ENCODE results near the gene LILRB3.
"Not testable (repeated sequence)": the region's sequence is repeated elsewhere in the genome, so short reads cannot be mapped to it uniquely, and the experiment has no call there.

Gene LILRB3

DNA sequence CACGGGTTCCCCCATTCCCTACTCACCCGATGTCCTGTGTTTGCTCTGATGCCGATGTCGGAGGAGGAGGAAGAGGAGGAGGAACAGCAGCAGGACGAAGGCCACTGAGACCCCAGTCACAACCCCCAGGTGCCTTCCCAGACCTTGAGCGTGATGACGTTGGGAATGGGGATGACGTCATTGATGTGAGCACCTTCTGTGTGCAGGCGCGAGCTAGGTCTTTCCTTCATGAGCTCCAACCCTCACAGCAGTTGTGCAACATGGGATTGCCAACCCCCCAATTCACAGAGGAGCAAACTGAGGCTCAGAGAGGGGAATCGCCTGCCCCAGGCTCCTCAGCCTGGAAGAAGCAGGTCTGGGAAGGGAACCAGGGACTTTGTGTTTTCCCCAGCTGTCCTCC is 30.0 kb upstream of the LILRB3 start:
- Histone ChIP-seq H3K9ac (ENCODE audit: low read depth, low read length) (no peak overlapping the region), H3K4me1 (ENCODE audit: insufficient read depth, low read length) (peaks cover 11% of the 10 kb centered on the region; the same call in 1 of the 2 replicates), H3K36me3 (ENCODE audit: insufficient read depth, low read length) (no peaks in the 10 kb centered on the region), H3K9me3 (ENCODE audit: control insufficient read depth, insufficient read depth, low read length) (no peaks in the 10 kb centered on the region)

DNA sequence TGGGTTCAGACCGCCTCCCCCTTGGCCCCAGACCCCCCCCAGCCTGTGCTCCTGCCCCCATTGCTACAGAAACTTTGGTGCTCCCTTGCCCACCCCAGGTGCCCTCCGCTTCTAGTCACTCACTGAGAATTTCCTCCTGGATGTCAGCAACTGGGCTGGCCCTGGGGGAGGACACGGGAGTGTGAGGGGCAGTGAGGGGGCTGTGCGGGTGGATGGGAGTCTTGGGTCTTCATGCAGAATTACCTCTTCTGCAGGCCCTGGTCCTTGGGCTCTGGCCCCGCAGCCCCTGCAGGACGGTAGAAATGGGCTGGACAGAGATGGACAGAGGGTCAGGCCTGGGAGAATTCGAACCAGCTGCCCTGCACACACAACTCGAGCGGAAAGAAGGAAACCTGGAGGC is 29.4 kb upstream of the LILRB3 start:
- no peak overlapping the region for H3K9ac ChIP-seq (ENCODE audit: low read depth, low read length)
- H3K4me1 ChIP-seq (ENCODE audit: insufficient read depth, low read length): peaks cover 11% of the 10 kb centered on the region; the same call in 1 of the 2 replicates
- H3K36me3 ChIP-seq (ENCODE audit: insufficient read depth, low read length): no peaks in the 10 kb centered on the region
- no peaks in the 10 kb centered on the region for H3K9me3 ChIP-seq (ENCODE audit: control insufficient read depth, insufficient read depth, low read length)

DNA sequence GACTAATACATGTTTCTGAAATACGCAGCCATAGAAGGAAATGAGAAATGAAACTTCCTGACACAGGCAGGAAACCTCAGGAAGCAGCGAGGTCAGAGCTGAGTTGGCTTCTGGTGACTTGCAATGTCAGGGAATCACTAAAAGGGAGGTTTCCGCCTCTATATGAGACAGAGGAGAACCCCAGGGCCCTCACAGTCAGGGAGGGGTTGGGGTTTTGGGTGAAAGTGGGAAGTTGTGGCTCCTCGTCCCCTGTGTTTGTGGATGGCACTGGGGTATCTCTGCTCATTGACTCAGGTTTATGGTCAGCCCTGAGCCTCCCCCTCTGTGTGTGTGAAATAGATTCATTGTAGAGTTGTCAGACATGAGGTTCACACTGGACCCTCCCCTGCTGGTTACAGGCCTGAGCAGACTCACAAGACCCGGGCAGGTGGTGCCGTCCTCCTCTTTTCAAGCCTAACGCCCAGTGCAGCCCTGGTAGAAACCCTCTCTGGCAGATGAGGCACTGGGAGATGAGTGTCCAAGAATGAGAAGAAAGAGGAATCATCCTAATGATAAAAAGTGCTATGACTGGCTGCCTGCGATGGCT is 25.3 kb upstream of the LILRB3 start:
- no peak overlapping the region for H3K9ac ChIP-seq (ENCODE audit: low read depth, low read length)

DNA sequence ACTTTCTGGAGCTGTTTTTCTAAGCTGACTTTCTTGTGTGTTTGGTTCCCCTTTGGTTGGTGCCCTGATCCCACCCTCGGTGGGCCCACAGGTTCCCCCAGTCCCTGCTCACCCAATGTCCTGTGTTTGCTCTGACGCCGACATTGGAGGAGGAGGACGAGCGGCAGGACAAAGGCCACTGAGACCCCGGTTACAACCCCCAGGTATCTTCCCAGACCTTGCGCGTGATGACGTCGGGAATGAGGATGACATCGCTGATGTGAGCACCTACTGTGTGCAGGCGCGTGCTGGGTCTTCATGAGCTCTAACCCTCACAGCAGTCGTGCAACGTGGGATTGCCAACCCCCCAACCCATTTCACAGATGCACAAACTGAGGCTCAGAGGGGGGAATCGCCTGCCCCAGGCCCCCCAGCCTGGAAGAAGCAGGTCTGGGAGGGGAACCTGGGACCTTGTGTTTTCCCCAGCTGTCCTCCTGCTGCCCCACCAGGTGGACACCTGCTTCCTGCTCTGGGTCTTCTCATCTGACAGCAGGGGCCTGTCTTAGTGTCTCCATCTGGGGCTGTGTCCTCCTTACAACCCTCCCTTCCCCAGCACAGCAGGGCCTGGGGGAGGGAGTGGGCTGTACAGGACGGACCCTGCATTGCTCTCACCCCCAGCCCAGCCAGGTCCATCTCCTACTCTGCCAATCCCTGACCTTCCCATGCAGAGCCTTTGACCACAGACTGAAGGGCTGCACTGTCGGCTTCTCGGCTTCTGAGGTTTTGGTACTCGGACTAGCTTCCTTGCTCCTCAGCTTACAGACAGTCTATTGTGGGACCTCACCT is 24.5 kb upstream of the LILRB3 start:
- Histone ChIP-seq H3K9ac (ENCODE audit: low read depth, low read length) (no peak overlapping the region), H3K4me1 (ENCODE audit: insufficient read depth, low read length) (no peaks in the 10 kb centered on the region), H3K36me3 (ENCODE audit: insufficient read depth, low read length) (no peaks in the 10 kb centered on the region), H3K9me3 (ENCODE audit: control insufficient read depth, insufficient read depth, low read length) (no peaks in the 10 kb centered on the region)

More for the DNA sequence above, 25.3 kb upstream of the LILRB3 start:
- Histone ChIP-seq H3K36me3 (ENCODE audit: insufficient read depth, low read length) (no peaks in the 10 kb centered on the region), H3K4me1 (ENCODE audit: insufficient read depth, low read length) (no peaks in the 10 kb centered on the region), H3K9me3 (ENCODE audit: control insufficient read depth, insufficient read depth, low read length) (no peaks in the 10 kb centered on the region)

DNA sequence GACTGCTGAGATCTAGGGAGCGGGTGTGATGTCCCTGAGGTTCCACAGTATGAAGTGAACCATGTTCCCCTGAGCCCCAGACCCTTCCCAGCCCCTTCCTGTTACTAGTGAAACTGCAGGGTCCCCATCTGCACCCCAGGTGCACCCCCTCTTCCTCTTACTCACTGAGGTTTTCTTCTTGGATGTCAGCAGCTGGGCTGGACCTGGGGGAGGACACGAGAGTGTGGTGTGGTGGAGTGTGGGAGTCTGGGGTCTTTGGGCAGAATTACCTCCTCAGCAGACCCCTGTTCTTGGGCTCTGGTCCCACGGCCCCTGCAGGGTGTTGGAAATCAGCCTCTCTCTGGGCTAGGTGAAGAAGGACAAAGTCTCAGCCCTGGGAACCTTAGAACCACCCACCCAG is 23.1 kb upstream of the LILRB3 start:
- no peaks in the 10 kb centered on the region for H3K9me3 ChIP-seq (ENCODE audit: control insufficient read depth, insufficient read depth, low read length)
- no peaks in the 10 kb centered on the region for H3K36me3 ChIP-seq (ENCODE audit: insufficient read depth, low read length)
- no peaks in the 10 kb centered on the region for H3K4me1 ChIP-seq (ENCODE audit: insufficient read depth, low read length)
- no peak overlapping the region for H3K9ac ChIP-seq (ENCODE audit: low read depth, low read length)

DNA sequence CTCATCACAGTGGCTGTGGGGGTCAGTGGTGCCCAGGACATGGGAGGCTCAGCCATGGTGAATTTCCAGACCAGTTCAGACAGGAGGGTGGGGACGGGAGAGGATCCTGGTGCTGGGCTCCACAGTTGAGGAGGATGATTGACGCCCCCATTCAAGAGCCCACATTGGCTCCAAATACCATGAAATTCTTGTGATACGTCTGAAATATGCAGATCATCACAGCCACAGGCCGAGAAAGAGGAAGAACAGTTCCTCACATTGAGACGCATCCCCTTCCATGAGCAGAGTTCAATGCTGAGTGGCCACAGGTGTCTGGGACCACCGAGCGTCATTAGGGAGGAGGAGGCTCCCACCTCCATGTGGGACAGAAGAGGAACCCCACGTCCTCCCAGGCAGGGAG is 21.0 kb upstream of the LILRB3 start:
- H3K9ac ChIP-seq (ENCODE audit: low read depth, low read length); H3K4me1 ChIP-seq (ENCODE audit: insufficient read depth, low read length); H3K9me3 ChIP-seq (ENCODE audit: control insufficient read depth, insufficient read depth, low read length); H3K36me3 ChIP-seq (ENCODE audit: insufficient read depth, low read length): not testable (repeated sequence)

DNA sequence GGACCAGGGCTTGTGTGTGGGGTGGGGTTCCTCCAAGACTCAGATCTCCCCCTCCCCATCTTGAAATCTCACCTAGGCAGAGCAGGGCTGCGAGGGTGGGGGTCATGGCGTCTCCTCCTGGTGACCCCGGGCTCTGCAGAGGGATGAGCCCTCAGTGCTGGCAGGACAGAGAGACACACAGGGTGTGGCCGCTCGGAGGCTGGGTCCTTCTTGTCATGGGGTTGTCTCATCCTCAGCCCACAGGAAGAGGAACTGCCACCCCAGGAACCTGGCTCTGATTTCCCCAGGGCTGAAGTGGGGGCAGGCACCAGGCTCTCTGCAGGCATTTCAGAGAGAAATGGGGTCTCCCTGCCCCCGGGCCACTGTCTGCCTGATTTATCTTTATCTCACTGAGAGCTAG is 19.8 kb upstream of the LILRB3 start, which contains the start of gene LILRA6:
LILRA6 (minus strand) TSS at position 145 of the 400 bp plus-strand sequence.
- H3K9ac ChIP-seq (ENCODE audit: low read depth, low read length); H3K4me1 ChIP-seq (ENCODE audit: insufficient read depth, low read length); H3K9me3 ChIP-seq (ENCODE audit: control insufficient read depth, insufficient read depth, low read length); H3K36me3 ChIP-seq (ENCODE audit: insufficient read depth, low read length): not testable (repeated sequence)

DNA sequence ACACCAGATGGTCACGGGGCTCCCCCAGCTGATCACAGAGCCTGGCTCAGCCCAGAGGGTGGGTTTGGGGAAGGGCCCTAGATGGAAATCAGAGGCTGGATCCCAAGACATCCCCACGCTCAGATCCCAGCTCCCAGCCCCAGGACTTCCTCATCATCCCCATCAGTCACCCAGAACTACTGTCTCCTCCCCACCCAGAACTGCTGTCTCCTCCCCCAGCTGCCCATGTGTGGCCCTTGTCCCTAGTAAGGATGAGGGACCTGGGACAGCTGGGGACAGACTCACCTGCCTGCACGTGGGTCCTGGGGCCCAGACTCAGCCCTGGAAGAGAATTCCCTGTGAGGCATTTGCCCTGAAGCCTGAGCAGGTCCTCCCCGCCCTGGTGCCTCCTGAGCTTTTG is 19.4 kb upstream of the LILRB3 start:
- H3K9me3 ChIP-seq (ENCODE audit: control insufficient read depth, insufficient read depth, low read length); H3K36me3 ChIP-seq (ENCODE audit: insufficient read depth, low read length); H3K9ac ChIP-seq (ENCODE audit: low read depth, low read length); H3K4me1 ChIP-seq (ENCODE audit: insufficient read depth, low read length): not testable (repeated sequence)

DNA sequence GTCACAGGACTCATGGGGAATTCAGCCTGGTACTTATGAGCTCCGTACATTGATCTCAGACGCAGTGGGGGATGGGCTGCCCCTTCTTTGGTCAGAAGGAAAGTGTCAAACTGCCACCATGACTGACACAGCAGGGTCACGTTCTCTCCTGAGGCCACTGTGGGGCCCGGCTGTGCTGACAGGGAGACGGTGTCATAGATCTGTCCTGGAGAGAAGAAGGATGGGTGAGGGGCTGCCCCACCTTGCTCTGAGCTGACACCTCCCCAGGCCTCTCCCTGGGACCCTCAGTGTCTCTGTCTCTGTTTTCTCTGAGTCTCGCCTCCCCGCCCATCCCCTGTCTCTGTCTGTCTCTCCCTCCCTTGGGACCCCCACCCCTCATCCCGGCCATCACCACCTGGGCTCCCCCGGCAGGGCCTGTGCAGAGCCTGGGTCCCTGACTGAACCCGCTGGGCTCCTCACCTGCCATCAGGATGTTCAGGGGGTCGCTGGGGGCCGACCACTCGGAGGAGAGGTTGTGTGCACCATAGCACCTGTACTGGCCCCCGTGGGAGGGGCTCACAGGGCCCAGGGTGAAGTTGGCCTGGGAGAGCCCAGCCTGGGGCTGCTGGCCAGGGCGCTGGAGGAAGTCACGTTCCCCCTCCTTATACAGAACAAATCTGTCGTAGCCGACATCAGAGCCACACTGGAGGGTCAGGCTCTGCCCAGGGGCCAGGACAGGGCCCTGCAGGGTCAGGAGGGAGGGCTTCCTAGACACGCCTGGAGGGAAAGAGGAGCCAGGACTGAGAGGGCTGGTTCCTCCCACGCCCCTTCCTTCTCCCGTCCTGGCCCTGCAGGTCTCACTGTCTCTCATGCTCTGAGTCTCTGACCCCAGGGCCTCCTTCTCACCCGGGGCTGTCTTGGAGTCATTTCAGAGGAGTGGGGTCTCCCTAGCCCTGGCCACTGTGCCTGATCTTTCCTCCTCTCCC is 17.8 kb upstream of the LILRB3 start:
- H3K4me1 ChIP-seq (ENCODE audit: insufficient read depth, low read length); H3K9ac ChIP-seq (ENCODE audit: low read depth, low read length); H3K9me3 ChIP-seq (ENCODE audit: control insufficient read depth, insufficient read depth, low read length); H3K36me3 ChIP-seq (ENCODE audit: insufficient read depth, low read length): not testable (repeated sequence)

DNA sequence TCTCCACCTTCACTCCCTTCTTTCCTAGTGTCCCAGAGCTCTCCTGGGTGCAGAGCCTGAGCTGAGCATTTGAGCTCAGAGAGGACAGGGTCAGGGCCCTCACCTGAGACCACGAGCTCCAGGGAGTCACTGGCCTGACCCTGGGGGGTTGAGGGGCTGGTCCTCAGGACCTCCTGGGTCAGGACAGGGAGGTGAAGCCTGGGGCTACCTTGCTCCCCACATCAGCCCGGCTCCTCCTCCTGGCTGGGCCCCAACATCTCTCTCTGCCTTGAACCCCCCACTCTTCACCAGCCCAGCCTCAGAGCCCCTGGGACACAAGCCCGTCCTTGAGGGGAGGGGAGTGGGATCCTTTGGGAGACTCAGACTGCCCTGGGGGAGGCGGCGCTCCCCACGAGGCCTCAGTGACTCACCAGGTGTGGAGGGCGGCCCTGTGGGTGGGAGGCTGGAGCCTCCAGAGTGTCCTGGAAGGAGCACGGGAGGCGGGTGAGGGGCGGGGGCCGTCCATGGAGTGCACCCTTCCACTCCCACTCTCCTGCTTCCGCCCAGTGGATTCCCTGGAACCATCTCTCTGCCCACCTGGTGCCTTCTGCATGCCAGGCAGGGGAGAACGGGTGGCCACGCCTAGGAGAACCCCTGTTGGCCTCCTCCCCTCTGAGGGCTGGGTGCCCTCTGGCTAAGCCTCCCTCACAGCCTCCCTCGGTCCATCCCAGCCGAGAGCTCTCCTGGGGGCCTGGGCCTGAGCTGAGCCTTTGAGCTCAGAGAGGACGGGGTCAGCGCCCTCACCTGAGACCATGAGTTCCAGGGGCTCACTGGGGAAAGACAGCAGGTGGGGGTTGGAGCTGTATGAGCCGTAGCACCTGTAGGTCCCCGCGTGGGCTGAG is 16.9 kb upstream of the LILRB3 start:
- not testable (repeated sequence) for H3K4me1 ChIP-seq (ENCODE audit: insufficient read depth, low read length); H3K36me3 ChIP-seq (ENCODE audit: insufficient read depth, low read length); H3K9me3 ChIP-seq (ENCODE audit: control insufficient read depth, insufficient read depth, low read length); H3K9ac ChIP-seq (ENCODE audit: low read depth, low read length)

DNA sequence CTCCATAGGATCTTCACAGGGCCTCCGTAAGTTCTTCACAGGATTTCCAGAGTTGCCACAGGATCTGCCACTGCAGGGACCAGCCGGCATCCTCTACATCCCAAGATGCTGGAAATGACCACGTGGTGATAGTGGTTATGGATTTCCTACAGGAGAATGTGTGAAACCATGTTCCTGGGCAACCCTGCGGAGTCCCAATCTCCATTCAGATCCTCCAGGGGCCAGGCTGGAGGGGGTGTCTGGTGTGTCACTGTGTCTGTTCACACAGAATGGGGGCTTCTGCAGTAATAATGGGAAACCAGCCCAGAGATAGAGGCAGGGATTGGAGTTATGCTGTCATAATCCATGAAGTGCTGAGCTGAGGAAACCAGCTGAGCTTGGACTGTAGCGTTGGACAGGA is 11.1 kb upstream of the LILRB3 start:
- H3K9ac ChIP-seq (ENCODE audit: low read depth, low read length): no peak overlapping the region
- no peaks in the 10 kb centered on the region for H3K36me3 ChIP-seq (ENCODE audit: insufficient read depth, low read length)
- no peaks in the 10 kb centered on the region for H3K9me3 ChIP-seq (ENCODE audit: control insufficient read depth, insufficient read depth, low read length)
- peaks cover 6% of the 10 kb centered on the region for H3K4me1 ChIP-seq (ENCODE audit: insufficient read depth, low read length)

DNA sequence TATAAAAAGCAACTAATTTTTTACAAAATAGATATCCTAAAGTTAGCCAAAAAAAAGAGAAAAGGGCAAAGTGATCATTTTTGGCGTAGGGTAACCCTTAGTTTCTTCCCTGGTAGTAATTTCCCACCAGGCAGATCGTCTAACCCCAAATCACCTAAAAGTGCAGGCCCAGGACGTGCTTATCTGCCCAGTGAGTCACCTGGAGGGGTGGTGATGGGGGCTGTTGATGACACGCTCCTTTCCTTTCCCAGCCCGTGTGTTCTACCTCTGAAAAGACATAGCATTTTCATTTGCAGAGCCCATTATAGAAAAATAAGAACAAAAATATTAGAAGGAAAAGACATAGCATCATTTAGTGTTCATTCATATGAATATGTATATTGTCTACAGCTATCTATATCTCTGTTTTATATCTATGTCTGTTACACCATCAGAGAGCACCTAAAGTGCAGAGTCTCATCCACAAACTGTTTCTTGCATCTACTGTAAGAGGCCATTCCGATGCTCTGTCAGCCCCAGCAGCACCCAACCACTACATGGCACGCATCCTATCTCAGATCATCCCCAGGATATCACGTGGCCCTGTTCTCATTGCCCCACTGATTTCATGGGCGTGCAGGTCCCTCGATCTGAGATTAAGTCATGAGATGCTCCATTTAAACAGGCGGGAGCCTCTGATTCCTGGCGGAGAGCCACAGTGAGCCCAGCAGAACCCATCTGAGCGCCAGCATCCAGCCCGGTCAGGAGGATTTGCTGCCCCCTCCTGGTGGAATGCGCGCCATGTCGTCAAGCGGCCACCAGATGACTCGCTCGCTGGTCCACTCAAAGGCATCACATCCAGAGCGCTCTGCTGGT is 8.5 kb upstream of the LILRB3 start:
- H3K9ac ChIP-seq (ENCODE audit: low read depth, low read length): no peak overlapping the region; the same call in 1 of the 2 replicates
- H3K9me3 ChIP-seq (ENCODE audit: control insufficient read depth, insufficient read depth, low read length): 0 out of 2 replicates have a peak, but pooled peaks cover 5% of the 10 kb centered on the region
- no peaks in the 10 kb centered on the region for H3K36me3 ChIP-seq (ENCODE audit: insufficient read depth, low read length)
- peaks cover 6% of the 10 kb centered on the region for H3K4me1 ChIP-seq (ENCODE audit: insufficient read depth, low read length)

DNA sequence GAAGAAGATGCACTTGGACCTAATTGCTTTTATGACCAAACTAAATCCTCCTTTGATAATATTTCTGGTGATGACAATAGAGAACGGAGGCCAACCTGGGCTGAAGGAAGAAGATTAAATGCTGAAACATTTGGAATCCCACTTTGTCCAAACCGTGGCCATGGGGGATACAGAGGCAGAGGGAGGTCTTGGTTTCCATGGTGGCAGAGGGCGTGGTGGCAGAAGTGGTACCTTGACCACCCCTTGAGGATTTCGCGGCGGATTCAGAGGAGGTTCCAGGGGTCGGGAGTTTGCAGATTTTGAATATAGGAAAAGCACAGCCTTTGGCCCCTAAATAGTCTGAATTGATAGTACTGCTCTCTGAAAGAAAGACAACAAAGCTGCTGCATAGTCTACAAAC is 7.2 kb upstream of the LILRB3 start:
- Histone ChIP-seq H3K36me3 (ENCODE audit: insufficient read depth, low read length) (no peaks in the 10 kb centered on the region), H3K4me1 (ENCODE audit: insufficient read depth, low read length) (peaks cover 6% of the 10 kb centered on the region), H3K9ac (ENCODE audit: low read depth, low read length) (no peak overlapping the region), H3K9me3 (ENCODE audit: control insufficient read depth, insufficient read depth, low read length) (0 out of 2 replicates have a peak, but pooled peaks cover 5% of the 10 kb centered on the region)
